Mammary epithelial cell (primary cell): ENCODE data around the gene PIK3C2B.
A peak's percentile ranks its signal among the peaks of the same experiment; 100 is the strongest.

Experiments
- CTCF ChIP-seq, 2 donors: IDR thresholded peaks in 1 of 2; conservative IDR thresholded peaks in 1 of 2; 2 replicates each; pipeline ENCODE4 v1.5.1; 2011 to 2012; ENCODE audit warnings: inconsistent platforms in 2 of 2, low read length in 2 of 2, mild to moderate bottlenecking in 2 of 2, control low read depth in 1 of 2, low read depth in 1 of 2; ENCODE audit not compliant: insufficient read depth in 1 of 2; ENCODE audit errors: extremely low read depth in 1 of 2
- EZH2 ChIP-seq: IDR thresholded peaks from 2 replicates; pipeline ENCODE4 v1.6.1; 2012; ENCODE audit warnings: low read length, inconsistent platforms, borderline replicate concordance

- peak in 1 of 2 donors; percentile 7 for TF ChIP-seq CTCF (conservative IDR thresholded peaks at IDR 0.05 in 1 of 2, IDR thresholded peaks at IDR 0.05 in 1 of 2; ENCODE audit: extremely low read depth in 1 of 2, insufficient read depth in 1 of 2, low read depth in 1 of 2, low read length in 2 of 2)
- TF ChIP-seq EZH2: no peak
Measured at GRCh38 chr1:204529371-204529895, 34.8 kb upstream of the PIK3C2B start.
